Measurements from ENCODE around the gene ZNF207.
"Not testable (repeated sequence)": the region's sequence is repeated elsewhere in the genome, so short reads cannot be mapped to it uniquely, and the experiment has no call there.

The ZNF207 gene

GRCh38 chr17:32349854-32350665, at the start of gene ZNF207:
Gene ZNF207 (plus strand): TSS chr17:32350157. CDS start chr17:32350286, 129 bp downstream.
- peak; percentile 91 for FAIRE-seq

DNA sequence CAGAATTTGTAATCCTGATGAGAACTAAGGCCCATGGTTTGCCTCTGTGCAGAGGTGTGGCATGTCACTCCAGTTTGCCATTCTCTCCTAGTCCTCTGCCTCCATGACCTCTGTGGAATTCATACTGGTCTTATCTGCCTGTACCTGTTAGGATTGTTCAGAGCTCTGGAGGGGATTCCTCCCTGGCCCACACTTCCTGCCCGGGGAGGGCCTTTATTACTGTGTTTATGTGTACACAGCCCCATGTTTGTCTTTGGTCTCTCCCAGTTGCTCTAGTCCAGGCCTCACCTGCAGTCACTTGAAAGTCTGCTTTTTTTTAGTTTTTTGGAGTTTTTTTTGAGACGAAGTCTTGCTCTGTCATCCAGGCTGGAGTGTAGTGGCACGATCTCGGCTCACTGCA, 47.9 kb upstream of the ZNF207 start:
- no peak for FAIRE-seq

- no peak for FAIRE-seq
Observed at GRCh38 chr17:32302860-32303649, 46.9 kb upstream of the ZNF207 start.

DNA sequence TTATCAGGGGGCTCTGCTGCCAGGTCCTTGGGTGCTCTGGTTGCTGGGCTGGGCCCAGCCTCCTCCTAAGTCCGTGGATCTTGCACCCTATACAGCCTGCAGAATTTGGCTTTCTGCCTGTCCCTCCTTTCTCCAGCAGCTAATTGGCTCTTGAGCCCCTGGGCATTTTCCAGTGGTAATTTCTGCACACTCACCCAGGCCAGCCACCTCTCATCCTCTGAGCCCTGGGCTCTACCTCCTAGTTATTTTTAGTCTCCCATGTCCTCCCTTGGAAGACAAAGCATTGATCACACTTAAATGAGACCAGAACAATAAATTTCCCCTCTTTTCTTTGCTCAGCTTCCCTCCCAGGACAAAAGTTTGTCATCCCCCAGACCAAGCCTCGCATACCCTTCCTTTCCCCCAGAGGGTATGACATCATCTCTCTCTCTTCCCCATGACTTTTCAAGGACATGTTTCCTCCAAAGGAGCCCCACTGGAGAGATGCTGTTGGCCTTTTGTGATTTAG, 46.1 kb upstream of the ZNF207 start:
- FAIRE-seq, result no peak

GRCh38 chr17:32305049-32305448, 44.9 kb upstream of the ZNF207 start:
- FAIRE-seq, result no peak

GRCh38 chr17:32307658-32308057, 42.3 kb upstream of the ZNF207 start:
- no peak for FAIRE-seq

- FAIRE-seq, result no peak
Observed at GRCh38 chr17:32311028-32311536, 38.9 kb upstream of the ZNF207 start.

GRCh38 chr17:32314636-32315035, 35.3 kb upstream of the ZNF207 start:
- FAIRE-seq, result no peak

DNA sequence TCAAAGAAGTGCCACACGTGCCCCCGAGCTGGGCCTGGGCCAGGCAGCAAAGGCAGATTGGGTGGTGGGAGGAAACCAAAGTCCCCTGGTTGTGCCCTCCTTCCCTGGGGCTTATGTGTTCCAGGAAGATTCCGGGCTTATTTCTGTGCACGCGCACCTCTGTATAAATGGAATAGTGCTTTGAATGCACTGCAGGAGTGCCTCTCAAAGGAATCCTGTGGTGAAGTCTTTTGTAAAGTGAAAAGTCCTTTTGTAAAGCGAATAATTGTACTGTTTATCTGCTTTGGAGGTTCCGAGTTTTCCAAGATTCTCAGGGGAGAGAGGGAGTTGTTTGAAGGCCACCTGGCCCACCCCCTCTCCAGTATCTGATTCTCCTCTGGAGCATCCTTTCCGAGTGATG, 34.8 kb upstream of the ZNF207 start:
- FAIRE-seq, result no peak

- FAIRE-seq, result not testable (repeated sequence)
Observed at GRCh38 chr17:32316653-32317052, 33.3 kb upstream of the ZNF207 start.

DNA sequence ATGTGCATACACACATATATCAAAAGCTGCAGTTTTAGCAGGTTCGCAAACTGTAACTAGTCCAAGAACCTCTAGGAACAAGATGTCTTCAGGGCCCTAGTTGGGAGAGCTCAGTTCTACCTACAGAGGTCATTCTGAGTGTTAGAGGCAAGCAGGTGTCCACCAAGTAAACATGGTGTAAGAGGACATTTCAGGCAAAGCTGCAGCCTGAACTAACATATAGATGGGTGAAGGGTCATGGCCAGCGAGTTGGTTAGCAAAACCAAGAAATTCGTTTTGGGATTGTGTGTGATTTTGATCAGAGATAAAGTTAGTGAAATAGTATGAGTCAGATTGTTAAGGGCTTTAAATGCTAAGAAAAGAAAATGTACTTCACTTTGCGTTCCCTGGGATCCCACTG, 32.6 kb upstream of the ZNF207 start:
- no peak for FAIRE-seq

GRCh38 chr17:32318071-32318470, 31.9 kb upstream of the ZNF207 start:
- no peak for FAIRE-seq

- FAIRE-seq, result no peak
Observed at GRCh38 chr17:32319548-32319905, 30.4 kb upstream of the ZNF207 start.

DNA sequence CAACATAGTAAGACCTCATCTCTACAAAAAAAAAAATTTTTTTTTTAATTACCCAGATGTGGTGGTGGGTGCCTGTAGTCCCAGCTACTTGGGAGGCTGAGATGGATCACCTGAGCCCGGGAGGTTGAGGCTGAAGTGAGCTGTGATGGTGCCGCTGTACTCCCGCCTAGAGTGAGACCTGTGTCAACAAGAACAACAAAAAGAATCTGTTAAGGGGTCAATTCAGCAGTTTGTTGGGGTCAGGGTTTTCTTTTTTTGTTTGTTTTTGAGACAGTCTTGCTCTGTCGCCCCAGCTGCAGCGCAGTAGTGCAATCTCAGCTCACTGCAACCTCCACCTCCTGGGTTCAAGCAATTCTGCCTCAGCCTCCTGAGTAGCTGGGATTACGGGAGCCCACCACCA, 29.9 kb upstream of the ZNF207 start:
- FAIRE-seq, result not testable (repeated sequence)

DNA sequence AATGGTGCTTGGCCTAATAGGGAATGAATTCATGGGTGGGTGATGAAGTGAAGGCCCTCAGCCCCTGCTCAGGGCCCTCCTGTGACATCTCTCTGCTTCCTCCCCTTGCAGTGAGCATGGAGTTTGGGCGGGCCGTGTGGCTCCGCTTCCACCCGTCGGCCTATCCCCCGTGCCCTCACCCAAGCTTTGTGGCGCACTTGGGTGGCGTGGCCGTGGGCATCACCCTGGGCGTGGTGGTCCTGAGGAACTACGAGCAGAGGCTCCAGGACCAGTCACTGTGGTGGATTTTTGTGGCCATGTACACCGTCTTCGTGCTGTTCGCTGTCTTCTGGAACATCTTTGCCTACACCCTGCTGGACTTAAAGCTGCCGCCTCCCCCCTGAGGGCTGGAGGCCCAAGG, 29.1 kb upstream of the ZNF207 start:
- no peak for FAIRE-seq

GRCh38 chr17:32323046-32323445, 26.9 kb upstream of the ZNF207 start:
- FAIRE-seq, result no peak

DNA sequence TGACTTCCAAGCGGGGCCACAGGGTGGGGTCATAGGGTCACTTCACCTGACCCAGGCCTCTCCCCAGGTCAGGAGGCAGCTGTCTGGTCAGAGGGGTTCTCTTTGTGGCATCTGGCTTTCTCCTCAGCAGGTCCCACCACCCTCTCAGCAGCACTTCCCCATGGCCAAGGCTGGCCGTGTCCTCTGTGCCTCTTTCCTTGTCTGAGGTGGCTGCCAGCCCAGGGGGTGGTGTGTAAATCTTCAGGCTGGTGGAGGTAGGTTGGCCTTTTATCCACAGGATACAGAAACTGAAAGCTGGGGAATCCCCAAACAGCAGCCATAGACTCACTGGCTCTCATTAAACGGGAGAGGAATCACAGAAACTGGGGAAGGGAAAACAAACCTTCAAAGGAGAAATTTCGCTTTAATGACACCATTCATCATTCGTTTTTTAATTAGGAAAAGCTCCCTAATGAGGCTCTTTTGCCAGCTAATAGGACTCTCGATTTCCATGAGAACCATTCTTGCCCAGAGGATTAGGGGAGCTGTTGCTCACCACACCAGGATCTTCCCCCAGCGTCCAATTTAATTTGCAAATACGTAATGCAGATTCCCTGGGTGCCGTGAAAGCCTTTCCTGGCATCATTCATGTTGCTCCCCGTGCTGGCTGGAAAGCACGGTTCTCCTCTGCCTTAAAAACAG, 26.0 kb upstream of the ZNF207 start:
- FAIRE-seq, result no peak

- FAIRE-seq, result no peak
Observed at GRCh38 chr17:32327911-32328310, 22.0 kb upstream of the ZNF207 start.

DNA sequence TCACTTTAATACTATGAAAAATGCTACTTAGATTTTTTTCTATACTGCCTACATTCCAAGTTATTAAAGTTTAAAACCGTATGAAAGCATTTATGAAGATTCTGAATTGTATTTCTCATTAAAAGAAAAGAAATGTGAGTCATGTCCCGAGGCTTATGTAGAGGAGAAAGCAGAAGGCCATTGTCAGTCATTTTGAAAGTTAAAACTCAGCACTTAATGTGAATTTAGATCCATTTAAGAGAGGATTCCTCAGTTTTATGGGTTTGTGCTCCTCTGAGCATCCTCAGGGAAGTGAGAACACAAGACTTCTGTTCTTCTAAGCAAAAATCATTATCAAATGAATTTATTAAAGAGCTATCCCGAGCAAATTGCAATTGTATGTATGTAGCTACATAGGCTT, 19.8 kb upstream of the ZNF207 start:
- FAIRE-seq, result no peak

- FAIRE-seq, result no peak
Observed at GRCh38 chr17:32331243-32332040, 18.5 kb upstream of the ZNF207 start.

DNA sequence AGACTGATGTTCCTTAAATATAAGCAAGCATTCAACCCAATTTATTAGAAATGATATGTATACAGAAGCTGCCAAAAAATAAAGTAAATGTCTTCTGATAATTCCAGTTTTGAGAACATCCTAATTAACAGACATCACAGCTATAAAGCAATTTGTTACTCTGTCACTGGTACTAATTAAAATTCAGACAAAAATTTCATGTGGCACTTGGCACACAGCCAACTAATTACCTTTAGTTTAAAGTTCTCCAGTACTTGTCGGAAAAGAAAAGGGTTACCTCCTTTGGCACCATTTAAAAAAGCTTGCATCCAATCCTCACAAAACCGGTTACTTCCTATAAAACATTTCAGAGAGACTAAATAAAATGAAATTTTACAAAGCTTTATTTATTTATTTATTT, 16.8 kb upstream of the ZNF207 start:
- FAIRE-seq, result no peak

GRCh38 chr17:32335046-32335445, 14.9 kb upstream of the ZNF207 start:
- no peak for FAIRE-seq

All from endometrium (tissue), 2 donors.